ENCODE results near the gene BANF2.

DNA sequence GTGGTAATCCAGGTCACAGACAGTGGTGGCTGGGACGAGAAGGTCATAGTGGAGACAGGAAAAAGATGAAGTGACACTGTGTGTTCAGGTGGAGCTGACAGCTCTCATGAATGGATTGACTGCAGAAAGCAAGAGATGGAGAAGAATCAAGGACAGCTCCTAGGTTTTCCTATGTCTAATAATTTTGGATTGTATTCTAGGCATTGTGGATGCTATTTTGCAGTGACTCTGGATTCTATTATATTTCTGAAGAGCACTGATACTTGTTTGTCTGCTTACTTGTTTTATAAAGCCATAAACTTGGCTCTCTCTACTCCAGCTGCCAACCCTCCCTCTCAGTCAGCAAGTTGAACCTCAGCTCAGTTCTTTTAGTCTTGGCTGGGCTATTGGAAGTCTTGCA is 58.7 kb downstream of the BANF2 start:
- TF ChIP-seq, protein P1, sequence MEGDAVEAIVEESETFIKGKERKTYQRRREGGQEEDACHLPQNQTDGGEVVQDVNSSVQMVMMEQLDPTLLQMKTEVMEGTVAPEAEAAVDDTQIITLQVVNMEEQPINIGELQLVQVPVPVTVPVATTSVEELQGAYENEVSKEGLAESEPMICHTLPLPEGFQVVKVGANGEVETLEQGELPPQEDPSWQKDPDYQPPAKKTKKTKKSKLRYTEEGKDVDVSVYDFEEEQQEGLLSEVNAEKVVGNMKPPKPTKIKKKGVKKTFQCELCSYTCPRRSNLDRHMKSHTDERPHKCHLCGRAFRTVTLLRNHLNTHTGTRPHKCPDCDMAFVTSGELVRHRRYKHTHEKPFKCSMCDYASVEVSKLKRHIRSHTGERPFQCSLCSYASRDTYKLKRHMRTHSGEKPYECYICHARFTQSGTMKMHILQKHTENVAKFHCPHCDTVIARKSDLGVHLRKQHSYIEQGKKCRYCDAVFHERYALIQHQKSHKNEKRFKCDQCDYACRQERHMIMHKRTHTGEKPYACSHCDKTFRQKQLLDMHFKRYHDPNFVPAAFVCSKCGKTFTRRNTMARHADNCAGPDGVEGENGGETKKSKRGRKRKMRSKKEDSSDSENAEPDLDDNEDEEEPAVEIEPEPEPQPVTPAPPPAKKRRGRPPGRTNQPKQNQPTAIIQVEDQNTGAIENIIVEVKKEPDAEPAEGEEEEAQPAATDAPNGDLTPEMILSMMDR (IDR thresholded peaks at IDR 0.05), result no peak
- no peak for TF ChIP-seq EP300 (IDR thresholded peaks at IDR 0.05)
